ENCODE data around the gene USH1C.

DNA sequence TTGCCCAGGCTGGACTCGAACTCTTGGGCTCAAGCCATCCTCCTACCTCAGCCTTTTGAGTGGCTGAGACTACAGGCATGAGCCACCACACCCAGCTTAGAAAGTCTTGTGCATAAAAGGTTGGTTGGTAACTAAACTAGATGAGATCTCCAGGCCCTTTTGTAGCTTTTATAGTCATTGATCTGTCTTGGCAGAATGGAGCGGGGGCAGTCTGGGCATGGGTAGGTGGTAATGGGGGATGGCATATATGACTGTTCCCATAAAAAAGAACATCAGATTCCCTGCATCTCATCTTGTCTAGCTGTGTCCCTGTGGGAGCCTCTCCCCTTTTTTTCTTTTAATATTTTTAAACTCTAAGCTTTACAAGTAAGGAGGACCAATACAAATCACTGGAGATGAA is 97.7 kb downstream of the USH1C start:
- TF ChIP-seq EZH2 (IDR thresholded peaks at IDR 0.05) (no peak), POLR2AphosphoS5 (IDR thresholded peaks at IDR 0.05; ENCODE audit: borderline replicate concordance, low read depth, low read length) (no peak), FOXP2 (optimal IDR thresholded peaks at IDR 0.05; ENCODE audit: control extremely low read depth, extremely low read length, insufficient read depth) (no peak)
